HepG2 (cell line): ENCODE measurements around the gene AGXT. TPM values are rescaled to one million over a fixed set of nuclear protein-coding genes. Genes with fewer than 3 reads are reported as not detected.

Experiments used
- ARHGAP35 ChIP-seq: sonication (generic); formaldehyde crosslinking; IDR thresholded peaks from 2 replicates; pipeline ENCODE4 v1.9.0; 2022; ENCODE audit warnings: mild to moderate bottlenecking, inconsistent platforms, moderate library complexity, missing genetic modification reagents, borderline replicate concordance
- FOSL2 ChIP-seq: sonication (generic); formaldehyde crosslinking; IDR thresholded peaks from 2 replicates; pipeline ENCODE4 v1.4.0; 2020; ENCODE audit warnings: missing genetic modification reagents
- LCORL ChIP-seq, 2 experiments: fragments of 450-650 bp in 1 of 2; sonication (generic) in 1 of 2; formaldehyde crosslinking in 1 of 2; IDR thresholded peaks; 2 replicates each; pipeline versions ENCODE4 v1.5.0 to v1.6.1; 2017 to 2020; ENCODE audit warnings: antibody characterized with exemption in 1 of 2, missing genetic modification reagents in 1 of 2
- RXRB ChIP-seq: IDR thresholded peaks from 2 replicates; pipeline ENCODE4 v1.6.1; 2016; ENCODE audit warnings: borderline replicate concordance, missing genetic modification reagents, missing compliant biosample characterization
- SMAD3 ChIP-seq: sonication (generic); formaldehyde crosslinking; IDR thresholded peaks from 2 replicates; pipeline ENCODE4 v1.4.0; 2020; ENCODE audit warnings: missing genetic modification reagents
- TARDBP ChIP-seq: sonication (generic); formaldehyde crosslinking; IDR thresholded peaks from 2 replicates; pipeline ENCODE4 v1.8.0; 2022; ENCODE audit warnings: mild to moderate bottlenecking, missing genetic modification reagents
- YEATS4 ChIP-seq: sonication (generic); formaldehyde crosslinking; IDR thresholded peaks from 2 replicates; pipeline ENCODE4 v1.4.0; 2020; ENCODE audit warnings: missing genetic modification reagents, borderline replicate concordance
- ZNF101 ChIP-seq: sonication (generic); formaldehyde crosslinking; IDR thresholded peaks from 2 replicates; pipeline ENCODE4 v1.4.0; 2020; ENCODE audit warnings: mild to moderate bottlenecking, low read depth, missing genetic modification reagents, borderline replicate concordance
- ZNF205 ChIP-seq: IDR thresholded peaks from 2 replicates; pipeline ENCODE4 v1.6.1; 2018; ENCODE audit warnings: missing biosample characterization, missing genetic modification reagents
- ZNF367 ChIP-seq: sonication (generic); formaldehyde crosslinking; IDR thresholded peaks from 2 replicates; pipeline ENCODE4 v1.4.0; 2020; ENCODE audit warnings: missing genetic modification reagents, borderline replicate concordance
- ZNF451 ChIP-seq: sonication (generic); formaldehyde crosslinking; IDR thresholded peaks from 2 replicates; pipeline ENCODE4 v1.5.0; 2020; ENCODE audit warnings: mild to moderate bottlenecking, missing genetic modification reagents
- ZNF547 ChIP-seq: sonication (generic); formaldehyde crosslinking; IDR thresholded peaks from 2 replicates; pipeline ENCODE4 v1.5.1; 2020; ENCODE audit warnings: mild to moderate bottlenecking, missing genetic modification reagents
- ZNF558 ChIP-seq: sonication (generic); formaldehyde crosslinking; IDR thresholded peaks from 2 replicates; pipeline ENCODE4 v1.9.0; 2022; ENCODE audit warnings: mild to moderate bottlenecking, missing genetic modification reagents, borderline replicate concordance
- ZNF749 ChIP-seq: sonication (generic); formaldehyde crosslinking; IDR thresholded peaks from 2 replicates; pipeline ENCODE4 v1.8.0; 2022; ENCODE audit warnings: mild to moderate bottlenecking, missing genetic modification reagents, moderate library complexity, borderline replicate concordance
- polyA plus RNA-seq, 8 experiments: library from polyadenylated mRNA; depleted of rRNA in 3 of 8; stranded (reverse) in 7 of 8; unstranded in 1 of 8; fragments of >200 nt; fragmentation: Illumina TruSeq in 4 of 8; extraction: Trizol in 4 of 8; gene quantifications; 2 replicates each; pipeline versions ENCODE4 v1.2.1 to v1.2.3, GENCODE V29; 2011 to 2016; ENCODE audit warnings: low read depth in 4 of 8, missing spikeins in 1 of 8, mixed read lengths in 1 of 8; ENCODE audit not compliant: insufficient read depth in 1 of 8
- total RNA-seq, 5 experiments: library from RNA; depleted of rRNA; stranded (reverse); fragments of >200 nt; fragmentation: Illumina TruSeq; extraction: Trizol; gene quantifications; 2 replicates each; pipeline ENCODE4 v1.2.3, GENCODE V29; 2016; ENCODE audit warnings: low read depth in 1 of 5
- TF ChIP-seq, protein P1 (sequence below): sonication (generic); formaldehyde crosslinking; IDR thresholded peaks from 2 replicates; pipeline ENCODE4 v1.8.0; 2022; ENCODE audit warnings: mild to moderate bottlenecking, missing genetic modification reagents, moderate library complexity
- TF ChIP-seq, protein P2 (sequence below): sonication (generic); formaldehyde crosslinking; IDR thresholded peaks from 2 replicates; pipeline ENCODE4 v1.4.0; 2020; ENCODE audit warnings: missing genetic modification reagents, mild to moderate bottlenecking, borderline replicate concordance
- TF ChIP-seq, protein P3 (sequence below): IDR thresholded peaks from 2 replicates; pipeline ENCODE4 v1.6.1; 2012; ENCODE audit warnings: low read depth, low read length, improper control_type of control experiment
- TF ChIP-seq, protein P4 (sequence below): IDR thresholded peaks from 2 replicates; pipeline ENCODE4 v1.6.1; 2016; ENCODE audit warnings: low read depth, control low read depth
- TF ChIP-seq, protein P5 (sequence below): fragments of 450-650 bp; IDR thresholded peaks from 2 replicates; pipeline ENCODE4 v1.6.1; 2016

Gene AGXT
- total and polyA plus RNA-seq, 2 of the 13 experiments (the other 11 are each of a cell fraction or from before 2014, with no cell fraction given): 41.9 to 96.1 TPM

DNA sequence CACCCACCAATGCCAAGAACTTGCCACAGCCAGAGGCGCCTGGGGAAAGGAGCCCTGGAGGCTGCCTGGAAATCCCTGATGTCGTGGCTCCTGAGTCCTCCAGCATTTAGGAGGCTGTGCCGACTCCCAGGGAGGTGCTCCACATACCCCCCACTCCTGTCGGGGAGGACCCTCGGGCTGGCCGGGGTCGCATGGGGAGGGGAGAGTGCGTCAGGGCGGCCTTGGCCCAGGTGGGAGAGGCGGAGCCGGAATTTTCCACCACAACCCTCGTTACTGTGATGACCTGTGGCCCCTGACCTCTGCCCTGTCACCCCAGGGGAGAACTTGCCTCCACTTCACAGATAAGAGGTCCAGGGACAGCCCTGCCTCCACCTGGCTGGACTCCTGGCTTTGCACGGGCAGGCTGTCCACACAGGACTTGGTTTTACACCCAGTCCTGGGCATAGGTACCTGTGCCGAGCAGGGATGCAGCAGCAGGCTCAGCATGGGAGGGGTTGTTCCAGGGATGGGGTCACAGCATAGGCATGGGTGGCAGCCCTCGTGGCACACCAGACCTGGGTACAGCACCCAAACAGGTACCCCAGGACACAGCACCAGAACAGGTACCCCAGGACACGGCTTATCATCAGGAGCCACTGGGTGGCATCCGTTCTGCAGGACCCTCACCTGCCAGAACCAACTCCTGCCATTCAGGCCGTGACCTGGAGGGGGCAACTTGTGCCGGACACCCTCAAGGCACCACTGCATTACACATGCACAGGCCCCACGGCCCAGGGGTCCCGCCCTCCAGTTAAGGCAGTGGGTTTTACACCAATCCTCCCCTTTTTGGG is 12.3 kb upstream of the AGXT start (continued):
- TF ChIP-seq RXRB (peak; percentile 65), ZNF101 (CRISPR knock-in tag) (0 out of 2 replicates have a peak, but pooled peaks have one; percentile 23), ZNF547 (CRISPR knock-in tag) (no peak), ZNF451 (CRISPR knock-in tag) (no peak), ARHGAP35 (CRISPR knock-in tag) (0 out of 2 replicates have a peak, but pooled peaks have one; percentile 55), ZNF558 (CRISPR knock-in tag) (0 out of 2 replicates have a peak, but pooled peaks have one; percentile 15), FOSL2 (CRISPR knock-in tag) (0 out of 2 replicates have a peak, but pooled peaks have one; percentile 25), ZNF749 (CRISPR knock-in tag) (peak; percentile 1; the same call in 1 of the 2 replicates), LCORL (IDR thresholded peaks at IDR 0.05) (no peak), LCORL (CRISPR knock-in tag; IDR thresholded peaks at IDR 0.05) (peak; percentile 81; the same call in 1 of the 2 replicates), ZNF367 (no peak), YEATS4 (CRISPR knock-in tag) (no peak), SMAD3 (CRISPR knock-in tag) (0 out of 2 replicates have a peak, but pooled peaks have one; percentile 34), TARDBP (CRISPR knock-in tag) (peak; percentile 69; the same call in 1 of the 2 replicates), ZNF205 (CRISPR knock-in tag) (no peak)
- TF ChIP-seq, protein P1, sequence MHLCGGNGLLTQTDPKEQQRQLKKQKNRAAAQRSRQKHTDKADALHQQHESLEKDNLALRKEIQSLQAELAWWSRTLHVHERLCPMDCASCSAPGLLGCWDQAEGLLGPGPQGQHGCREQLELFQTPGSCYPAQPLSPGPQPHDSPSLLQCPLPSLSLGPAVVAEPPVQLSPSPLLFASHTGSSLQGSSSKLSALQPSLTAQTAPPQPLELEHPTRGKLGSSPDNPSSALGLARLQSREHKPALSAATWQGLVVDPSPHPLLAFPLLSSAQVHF: peak; percentile 43; the same call in 1 of the 2 replicates
- TF ChIP-seq, protein P2, sequence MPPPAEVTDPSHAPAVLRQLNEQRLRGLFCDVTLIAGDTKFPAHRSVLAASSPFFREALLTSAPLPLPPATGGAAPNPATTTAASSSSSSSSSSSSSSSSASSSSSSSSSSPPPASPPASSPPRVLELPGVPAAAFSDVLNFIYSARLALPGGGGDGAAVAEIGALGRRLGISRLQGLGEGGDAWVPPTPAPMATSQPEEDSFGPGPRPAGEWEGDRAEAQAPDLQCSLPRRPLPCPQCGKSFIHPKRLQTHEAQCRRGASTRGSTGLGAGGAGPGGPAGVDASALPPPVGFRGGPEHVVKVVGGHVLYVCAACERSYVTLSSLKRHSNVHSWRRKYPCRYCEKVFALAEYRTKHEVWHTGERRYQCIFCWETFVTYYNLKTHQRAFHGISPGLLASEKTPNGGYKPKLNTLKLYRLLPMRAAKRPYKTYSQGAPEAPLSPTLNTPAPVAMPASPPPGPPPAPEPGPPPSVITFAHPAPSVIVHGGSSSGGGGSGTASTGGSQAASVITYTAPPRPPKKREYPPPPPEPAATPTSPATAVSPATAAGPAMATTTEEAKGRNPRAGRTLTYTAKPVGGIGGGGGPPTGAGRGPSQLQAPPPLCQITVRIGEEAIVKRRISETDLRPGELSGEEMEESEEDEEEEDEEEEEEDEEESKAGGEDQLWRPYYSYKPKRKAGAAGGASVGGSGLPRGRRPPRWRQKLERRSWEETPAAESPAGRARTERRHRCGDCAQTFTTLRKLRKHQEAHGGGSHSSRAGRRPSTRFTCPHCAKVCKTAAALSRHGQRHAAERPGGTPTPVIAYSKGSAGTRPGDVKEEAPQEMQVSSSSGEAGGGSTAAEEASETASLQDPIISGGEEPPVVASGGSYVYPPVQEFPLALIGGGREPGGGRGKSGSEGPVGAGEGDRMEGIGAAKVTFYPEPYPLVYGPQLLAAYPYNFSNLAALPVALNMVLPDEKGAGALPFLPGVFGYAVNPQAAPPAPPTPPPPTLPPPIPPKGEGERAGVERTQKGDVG (CRISPR knock-in tag): no peak
- TF ChIP-seq, protein P3, sequence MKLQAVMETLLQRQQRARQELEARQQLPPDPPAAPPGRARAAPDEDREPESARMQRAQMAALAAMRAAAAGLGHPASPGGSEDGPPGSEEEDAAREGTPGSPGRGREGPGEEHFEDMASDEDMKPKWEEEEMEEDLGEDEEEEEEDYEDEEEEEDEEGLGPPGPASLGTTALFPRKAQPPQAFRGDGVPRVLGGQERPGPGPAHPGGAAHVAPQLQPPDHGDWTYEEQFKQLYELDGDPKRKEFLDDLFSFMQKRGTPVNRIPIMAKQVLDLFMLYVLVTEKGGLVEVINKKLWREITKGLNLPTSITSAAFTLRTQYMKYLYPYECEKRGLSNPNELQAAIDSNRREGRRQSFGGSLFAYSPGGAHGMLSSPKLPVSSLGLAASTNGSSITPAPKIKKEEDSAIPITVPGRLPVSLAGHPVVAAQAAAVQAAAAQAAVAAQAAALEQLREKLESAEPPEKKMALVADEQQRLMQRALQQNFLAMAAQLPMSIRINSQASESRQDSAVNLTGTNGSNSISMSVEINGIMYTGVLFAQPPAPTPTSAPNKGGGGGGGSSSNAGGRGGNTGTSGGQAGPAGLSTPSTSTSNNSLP: peak; percentile 38; the same call in 1 of the 2 replicates
- TF ChIP-seq, protein P4, sequence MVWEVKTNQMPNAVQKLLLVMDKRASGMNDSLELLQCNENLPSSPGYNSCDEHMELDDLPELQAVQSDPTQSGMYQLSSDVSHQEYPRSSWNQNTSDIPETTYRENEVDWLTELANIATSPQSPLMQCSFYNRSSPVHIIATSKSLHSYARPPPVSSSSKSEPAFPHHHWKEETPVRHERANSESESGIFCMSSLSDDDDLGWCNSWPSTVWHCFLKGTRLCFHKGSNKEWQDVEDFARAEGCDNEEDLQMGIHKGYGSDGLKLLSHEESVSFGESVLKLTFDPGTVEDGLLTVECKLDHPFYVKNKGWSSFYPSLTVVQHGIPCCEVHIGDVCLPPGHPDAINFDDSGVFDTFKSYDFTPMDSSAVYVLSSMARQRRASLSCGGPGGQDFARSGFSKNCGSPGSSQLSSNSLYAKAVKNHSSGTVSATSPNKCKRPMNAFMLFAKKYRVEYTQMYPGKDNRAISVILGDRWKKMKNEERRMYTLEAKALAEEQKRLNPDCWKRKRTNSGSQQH: peak; percentile 62; the same call in 1 of the 2 replicates
- TF ChIP-seq, protein P5, sequence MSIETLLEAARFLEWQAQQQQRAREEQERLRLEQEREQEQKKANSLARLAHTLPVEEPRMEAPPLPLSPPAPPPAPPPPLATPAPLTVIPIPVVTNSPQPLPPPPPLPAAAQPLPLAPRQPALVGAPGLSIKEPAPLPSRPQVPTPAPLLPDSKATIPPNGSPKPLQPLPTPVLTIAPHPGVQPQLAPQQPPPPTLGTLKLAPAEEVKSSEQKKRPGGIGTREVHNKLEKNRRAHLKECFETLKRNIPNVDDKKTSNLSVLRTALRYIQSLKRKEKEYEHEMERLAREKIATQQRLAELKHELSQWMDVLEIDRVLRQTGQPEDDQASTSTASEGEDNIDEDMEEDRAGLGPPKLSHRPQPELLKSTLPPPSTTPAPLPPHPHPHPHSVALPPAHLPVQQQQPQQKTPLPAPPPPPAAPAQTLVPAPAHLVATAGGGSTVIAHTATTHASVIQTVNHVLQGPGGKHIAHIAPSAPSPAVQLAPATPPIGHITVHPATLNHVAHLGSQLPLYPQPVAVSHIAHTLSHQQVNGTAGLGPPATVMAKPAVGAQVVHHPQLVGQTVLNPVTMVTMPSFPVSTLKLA: no peak
